Stomach smooth muscle (tissue), 2 donors: ENCODE results near the gene MIX23.

Source experiments
- H3K27ac ChIP-seq: one replicate; pipeline ENCODE4 v1.7.0; 2013; ENCODE audit warnings: mild to moderate bottlenecking, low read length, inconsistent platforms
- H3K27me3 ChIP-seq, 2 donors: one replicate each; pipeline ENCODE4 v1.7.0; 2013; ENCODE audit warnings: low read length in 2 of 2; ENCODE audit not compliant: insufficient read depth in 2 of 2, control insufficient read depth in 1 of 2
- H3K36me3 ChIP-seq, 2 donors: one replicate each; pipeline ENCODE4 v1.7.0; 2013; ENCODE audit warnings: low read length in 2 of 2; ENCODE audit not compliant: control insufficient read depth in 2 of 2, insufficient read depth in 2 of 2
- H3K4me1 ChIP-seq: one replicate; pipeline ENCODE4 v1.7.0; 2013; ENCODE audit warnings: low read length; ENCODE audit not compliant: control insufficient read depth, insufficient read depth
- H3K4me3 ChIP-seq, 2 donors: one replicate each; pipeline ENCODE4 v1.7.0; 2013; ENCODE audit warnings: low read length in 2 of 2
- H3K9ac ChIP-seq, 2 donors: one replicate each; pipeline ENCODE4 v1.7.0; 2013; ENCODE audit warnings: low read length in 2 of 2, mild to moderate bottlenecking in 1 of 2
- H3K9me3 ChIP-seq, 2 donors: one replicate each; pipeline ENCODE4 v1.7.0; 2013; ENCODE audit warnings: low read length in 2 of 2; ENCODE audit not compliant: control insufficient read depth in 2 of 2
- donor health status: healthy.
- donor health status: Pancreatic carcinoma.

MIX23 gene

GRCh38 chr3:122382888-122383666 lies at the start of gene MIX23:
TSS of gene MIX23 (minus strand) at chr3:122383231. CDS start at chr3:122383224, 7 bp downstream.
- H3K27me3 ChIP-seq, result no peaks in the 10 kb centered on the region
- peaks cover 5% of the 10 kb centered on the region for H3K4me1 ChIP-seq
- peak within 1 kb of the TSS; percentile 89 to 94 for H3K4me3 ChIP-seq
- peaks cover 0 to 4% of the 10 kb centered on the region in 2 donors for H3K36me3 ChIP-seq
- peak within 1 kb of the TSS; percentile 85 for H3K27ac ChIP-seq
- peak within 1 kb of the TSS; percentile 88 to 91 for H3K9ac ChIP-seq
- no peaks in the 10 kb centered on the region for H3K9me3 ChIP-seq

GRCh38 chr3:122430371-122430770 lies 47.3 kb upstream of the MIX23 start:
- H3K4me1 ChIP-seq, result no peaks in the 10 kb centered on the region
- no peaks in the 10 kb centered on the region for H3K27me3 ChIP-seq
- no peak overlapping the region for H3K9ac ChIP-seq
- H3K36me3 ChIP-seq, result peaks cover 22 to 25% of the 10 kb centered on the region in 2 donors
- H3K9me3 ChIP-seq, result no peaks in the 10 kb centered on the region
- H3K27ac ChIP-seq, result no peak overlapping the region
- no peak overlapping the region for H3K4me3 ChIP-seq

- H3K4me1 ChIP-seq, result no peaks in the 10 kb centered on the region
- no peak overlapping the region for H3K9ac ChIP-seq
- peaks cover 24 to 25% of the 10 kb centered on the region in 2 donors for H3K36me3 ChIP-seq
Observed at GRCh38 chr3:122427857-122428471, 44.9 kb upstream of the MIX23 start.

GRCh38 chr3:122421836-122422235 lies 38.8 kb upstream of the MIX23 start:
- H3K36me3 ChIP-seq, result peaks cover 14 to 21% of the 10 kb centered on the region in 2 donors
- peaks cover 6% of the 10 kb centered on the region for H3K4me1 ChIP-seq
- H3K9me3 ChIP-seq, result no peaks in the 10 kb centered on the region
- H3K27me3 ChIP-seq, result no peaks in the 10 kb centered on the region
- H3K27ac ChIP-seq, result no peak overlapping the region
- H3K9ac ChIP-seq, result no peak overlapping the region
- no peak overlapping the region for H3K4me3 ChIP-seq

More at GRCh38 chr3:122427857-122428471, 44.9 kb upstream of the MIX23 start:
- Histone ChIP-seq H3K27ac (no peak overlapping the region), H3K27me3 (no peaks in the 10 kb centered on the region), H3K4me3 (no peak overlapping the region), H3K9me3 (no peaks in the 10 kb centered on the region)

- H3K9me3 ChIP-seq, result no peaks in the 10 kb centered on the region
- peaks cover 7 to 14% of the 10 kb centered on the region in 2 donors for H3K36me3 ChIP-seq
- H3K27me3 ChIP-seq, result no peaks in the 10 kb centered on the region
- H3K4me3 ChIP-seq, result no peak overlapping the region
- H3K27ac ChIP-seq, result no peak overlapping the region
- peaks cover 8% of the 10 kb centered on the region for H3K4me1 ChIP-seq
- H3K9ac ChIP-seq, result no peak overlapping the region
Observed at GRCh38 chr3:122421101-122421500, 38.1 kb upstream of the MIX23 start.

DNA sequence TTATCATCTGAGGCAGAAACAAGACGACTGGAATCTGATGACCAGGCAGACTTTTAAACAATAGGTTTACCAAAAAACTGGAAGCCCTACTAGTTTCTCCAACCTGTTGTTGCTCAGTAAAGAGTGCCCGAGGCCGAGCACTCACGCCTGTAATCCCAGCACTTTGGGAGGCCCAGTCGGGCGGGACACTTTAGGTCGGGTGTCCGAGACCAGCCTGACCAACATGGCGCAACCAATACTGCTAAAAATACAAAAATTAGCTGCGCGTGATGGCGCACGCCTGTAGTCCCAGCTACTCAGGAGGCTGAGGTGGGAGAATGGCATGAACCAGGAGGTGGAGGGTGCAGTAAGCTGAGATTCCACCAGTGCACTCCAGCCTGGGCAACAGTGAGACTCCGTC lies 33.9 kb upstream of the MIX23 start:
- Histone ChIP-seq H3K4me3 (peak overlapping the region; percentile 95 to 98), H3K27ac (peak overlapping the region; percentile 83), H3K9ac (peak overlapping the region; percentile 83 to 97), H3K27me3 (no peaks in the 10 kb centered on the region), H3K36me3 (peaks cover 4 to 7% of the 10 kb centered on the region in 2 donors), H3K9me3 (no peaks in the 10 kb centered on the region), H3K4me1 (peaks cover 17% of the 10 kb centered on the region)

DNA sequence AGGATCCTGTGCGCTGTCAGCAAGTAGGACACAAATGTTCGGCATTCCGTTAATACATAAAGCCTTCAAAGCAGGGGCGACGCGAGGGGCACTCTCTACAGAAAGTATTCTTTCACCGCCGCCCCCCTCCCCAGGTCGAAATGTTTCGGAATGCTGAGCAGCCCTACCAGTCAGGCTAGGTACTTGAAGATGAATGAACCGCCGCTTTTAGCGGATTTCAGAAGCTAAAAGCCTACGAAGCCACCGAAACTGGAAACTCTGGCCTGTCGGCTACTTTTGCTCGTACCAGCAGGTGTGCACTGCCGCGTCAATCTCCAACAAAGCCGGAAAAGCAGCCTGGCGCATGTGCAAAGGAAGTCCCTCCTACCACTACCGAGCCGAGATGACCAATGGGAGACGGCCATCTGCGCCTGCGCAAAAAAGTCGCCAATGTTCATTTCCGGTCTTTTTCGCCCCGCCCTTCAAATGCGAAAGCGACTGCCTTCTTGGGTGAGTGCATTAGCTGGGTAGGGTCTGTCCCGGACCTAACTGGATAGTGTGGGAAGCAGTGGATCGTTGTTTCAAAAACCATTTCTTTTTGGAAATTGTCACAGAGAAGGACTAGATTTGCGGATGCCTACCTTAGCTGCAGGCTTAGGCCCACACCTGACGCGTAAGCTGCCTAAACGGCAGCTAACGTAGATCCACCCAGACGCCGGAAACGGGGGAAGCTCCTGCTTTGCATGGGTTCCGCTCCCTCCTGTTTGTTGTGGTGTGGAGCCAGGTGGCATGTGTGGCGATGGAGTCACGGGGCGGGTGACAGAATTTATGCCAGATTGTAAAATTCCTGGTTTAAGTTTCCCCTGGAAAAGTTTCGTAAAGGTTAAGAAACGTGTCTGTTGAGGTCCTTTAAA lies 33.0 kb upstream of the MIX23 start, which contains the start of gene WDR5B:
Gene WDR5B (minus strand): TSS at position 301 of the 893 bp plus-strand sequence. CDS start 534 bp downstream, outside the sequence.
- peaks cover 17% of the 10 kb centered on the region for H3K4me1 ChIP-seq
- no peaks in the 10 kb centered on the region for H3K9me3 ChIP-seq
- H3K27me3 ChIP-seq, result no peaks in the 10 kb centered on the region
- H3K27ac ChIP-seq, result peak within 1 kb of the TSS; percentile 83
- H3K36me3 ChIP-seq, result peaks cover under 1 to 7% of the 10 kb centered on the region in 2 donors
- H3K9ac ChIP-seq, result peak within 1 kb of the TSS; percentile 83 to 97
- H3K4me3 ChIP-seq, result peak within 1 kb of the TSS; percentile 95 to 98

GRCh38 chr3:122415104-122415744 lies 32.2 kb upstream of the MIX23 start:
- H3K4me3 ChIP-seq, result peak overlapping the region; percentile 95 to 98
- peak overlapping the region; percentile 83 to 97 for H3K9ac ChIP-seq
- no peaks in the 10 kb centered on the region for H3K27me3 ChIP-seq
- H3K27ac ChIP-seq, result peak overlapping the region; percentile 83
- no peaks in the 10 kb centered on the region for H3K9me3 ChIP-seq
- H3K4me1 ChIP-seq, result peaks cover 17% of the 10 kb centered on the region
- H3K36me3 ChIP-seq, result peaks cover 6 to 13% of the 10 kb centered on the region in 2 donors

DNA sequence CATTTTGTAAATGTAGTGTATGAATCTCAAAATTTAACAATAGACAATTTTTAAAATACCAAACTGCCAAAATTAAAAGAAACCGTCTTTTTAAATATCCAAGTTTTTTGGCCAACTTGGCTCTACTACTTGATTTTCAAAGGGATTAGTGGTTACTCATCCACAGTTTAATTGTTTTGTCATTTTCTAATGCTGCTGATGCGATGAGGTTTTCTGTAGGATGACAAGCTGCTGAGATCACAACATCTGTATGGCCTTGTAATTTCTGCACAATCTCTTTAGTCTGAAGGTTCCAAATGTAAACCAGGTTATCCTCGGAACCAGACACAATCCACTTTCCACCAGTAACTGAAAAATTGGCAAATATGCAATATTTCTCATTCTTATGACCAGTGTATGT lies 31.4 kb upstream of the MIX23 start:
- no peak overlapping the region for H3K27ac ChIP-seq
- H3K36me3 ChIP-seq, result peaks cover 13 to 21% of the 10 kb centered on the region in 2 donors
- H3K4me1 ChIP-seq, result peaks cover 17% of the 10 kb centered on the region
- H3K27me3 ChIP-seq, result no peaks in the 10 kb centered on the region
- no peaks in the 10 kb centered on the region for H3K9me3 ChIP-seq
- no peak overlapping the region for H3K9ac ChIP-seq
- no peak overlapping the region for H3K4me3 ChIP-seq

GRCh38 chr3:122410639-122411038 lies 27.6 kb upstream of the MIX23 start:
- peaks cover 9% of the 10 kb centered on the region for H3K4me1 ChIP-seq
- no peak overlapping the region for H3K4me3 ChIP-seq
- no peaks in the 10 kb centered on the region for H3K27me3 ChIP-seq
- H3K36me3 ChIP-seq, result peaks cover 37 to 41% of the 10 kb centered on the region in 2 donors
- no peak overlapping the region for H3K9ac ChIP-seq
- H3K27ac ChIP-seq, result no peak overlapping the region
- no peaks in the 10 kb centered on the region for H3K9me3 ChIP-seq
